ENCODE measurements around the gene TRAF2.

TRAF2 gene

GRCh38 chr9:136917902-136918301 is 31.6 kb downstream of the TRAF2 start:
- H2BK5ac ChIP-seq (ENCODE audit: low read length) = no peak overlapping the region
- no peak overlapping the region for H3K4ac ChIP-seq (ENCODE audit: low read depth, low read length)
- no peak overlapping the region for H2BK120ac ChIP-seq (ENCODE audit: low read depth, low read length)
- H3K27ac ChIP-seq (ENCODE audit: low read depth, low read length) = no peak overlapping the region
- no peaks in the 10 kb centered on the region for H3K79me1 ChIP-seq (ENCODE audit: low read length)
- no peak overlapping the region for H3K4me2 ChIP-seq (ENCODE audit: low read length)
- DNase-seq = no peak
- no peak overlapping the region for H3K18ac ChIP-seq (ENCODE audit: low read length)
- H4K5ac ChIP-seq (ENCODE audit: low read length) = no peak overlapping the region
- H3K4me3 ChIP-seq (ENCODE audit: low read length) = no peak overlapping the region
- H3K4me1 ChIP-seq (ENCODE audit: control insufficient read depth, low read depth, low read length) = no peaks in the 10 kb centered on the region
- H2AK5ac ChIP-seq (ENCODE audit: low read length) = no peak overlapping the region
- WGBS (ENCODE audit: extremely low coverage, insufficient coverage, low lambda C conversion rate) = no CpG with 5 or more reads among the region's 11 CpGs
- H3K36me3 ChIP-seq (ENCODE audit: control insufficient read depth, insufficient read depth, low read length) = peaks cover 14% of the 10 kb centered on the region
- H3K27me3 ChIP-seq (ENCODE audit: insufficient read depth, low read length, poor library complexity) = no peaks in the 10 kb centered on the region
- no peak overlapping the region for H4K8ac ChIP-seq (ENCODE audit: low read depth, low read length)
- H3K56ac ChIP-seq (ENCODE audit: low read length) = no peak overlapping the region
- no peak overlapping the region for H2BK15ac ChIP-seq (replicated peaks; ENCODE audit: low read depth)
- no peak overlapping the region for H3K23ac ChIP-seq (ENCODE audit: low read length)
- H3K9ac ChIP-seq (ENCODE audit: low read length) = no peak overlapping the region
- H3K79me2 ChIP-seq (ENCODE audit: control insufficient read depth, insufficient read depth, low read length) = peaks cover 2% of the 10 kb centered on the region

DNA sequence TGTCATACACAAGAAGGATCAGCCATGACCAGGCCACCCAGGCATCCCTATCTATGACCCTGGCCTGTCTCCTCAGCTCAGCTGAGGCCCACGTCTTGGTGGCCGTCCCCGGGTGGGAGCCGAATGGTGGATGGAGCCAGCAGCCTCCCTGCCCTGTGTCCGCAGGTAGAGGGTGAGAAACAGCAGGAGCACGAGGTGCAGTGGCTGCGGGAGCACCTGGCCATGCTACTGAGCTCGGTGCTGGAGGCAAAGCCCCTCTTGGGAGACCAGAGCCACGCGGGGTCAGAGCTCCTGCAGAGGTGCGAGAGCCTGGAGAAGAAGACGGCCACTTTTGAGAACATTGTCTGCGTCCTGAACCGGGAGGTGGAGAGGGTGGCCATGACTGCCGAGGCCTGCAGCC is 33.8 kb downstream of the TRAF2 start:
- Histone ChIP-seq H3K56ac (ENCODE audit: low read length) (no peak overlapping the region), H3K79me1 (ENCODE audit: low read length) (no peaks in the 10 kb centered on the region)
- WGBS (ENCODE audit: extremely low coverage, insufficient coverage, low lambda C conversion rate) = no CpG with 5 or more reads among the region's 15 CpGs

GRCh38 chr9:136920734-136921231 is 34.5 kb downstream of the TRAF2 start:
- no peak overlapping the region for H3K9ac ChIP-seq (ENCODE audit: low read length)
- H2BK120ac ChIP-seq (ENCODE audit: low read depth, low read length) = no peak overlapping the region
- H3K4ac ChIP-seq (ENCODE audit: low read depth, low read length) = no peak overlapping the region
- H2BK5ac ChIP-seq (ENCODE audit: low read length) = no peak overlapping the region
- H3K4me2 ChIP-seq (ENCODE audit: low read length) = no peak overlapping the region
- peaks cover 2% of the 10 kb centered on the region for H3K79me2 ChIP-seq (ENCODE audit: control insufficient read depth, insufficient read depth, low read length)
- no peak overlapping the region for H2BK15ac ChIP-seq (replicated peaks; ENCODE audit: low read depth)
- H2AK5ac ChIP-seq (ENCODE audit: low read length) = no peak overlapping the region
- DNase-seq = no peak
- no peak overlapping the region for H3K23ac ChIP-seq (ENCODE audit: low read length)
- H3K27me3 ChIP-seq (ENCODE audit: insufficient read depth, low read length, poor library complexity) = no peaks in the 10 kb centered on the region
- peaks cover 9% of the 10 kb centered on the region for H3K36me3 ChIP-seq (ENCODE audit: control insufficient read depth, insufficient read depth, low read length)
- no peaks in the 10 kb centered on the region for H3K4me1 ChIP-seq (ENCODE audit: control insufficient read depth, low read depth, low read length)
- WGBS (ENCODE audit: extremely low coverage, insufficient coverage, low lambda C conversion rate) = no CpG with 5 or more reads among the region's 14 CpGs
- H3K79me1 ChIP-seq (ENCODE audit: low read length) = no peaks in the 10 kb centered on the region
- no peak overlapping the region for H3K4me3 ChIP-seq (ENCODE audit: low read length)
- H3K27ac ChIP-seq (ENCODE audit: low read depth, low read length) = no peak overlapping the region
- H4K5ac ChIP-seq (ENCODE audit: low read length) = no peak overlapping the region
- H4K8ac ChIP-seq (ENCODE audit: low read depth, low read length) = no peak overlapping the region
- no peak overlapping the region for H3K56ac ChIP-seq (ENCODE audit: low read length)
- H3K18ac ChIP-seq (ENCODE audit: low read length) = no peak overlapping the region

More for the DNA sequence above, 33.8 kb downstream of the TRAF2 start:
- no peak overlapping the region for H2BK120ac ChIP-seq (ENCODE audit: low read depth, low read length)
- no peak overlapping the region for H3K18ac ChIP-seq (ENCODE audit: low read length)
- no peak overlapping the region for H4K5ac ChIP-seq (ENCODE audit: low read length)
- H3K79me2 ChIP-seq (ENCODE audit: control insufficient read depth, insufficient read depth, low read length) = peaks cover 2% of the 10 kb centered on the region
- no peak overlapping the region for H3K23ac ChIP-seq (ENCODE audit: low read length)
- no peak for DNase-seq
- H3K27me3 ChIP-seq (ENCODE audit: insufficient read depth, low read length, poor library complexity) = no peaks in the 10 kb centered on the region
- H3K9ac ChIP-seq (ENCODE audit: low read length) = no peak overlapping the region
- H3K36me3 ChIP-seq (ENCODE audit: control insufficient read depth, insufficient read depth, low read length) = peaks cover 9% of the 10 kb centered on the region
- no peaks in the 10 kb centered on the region for H3K4me1 ChIP-seq (ENCODE audit: control insufficient read depth, low read depth, low read length)
- H3K27ac ChIP-seq (ENCODE audit: low read depth, low read length) = no peak overlapping the region
- H2AK5ac ChIP-seq (ENCODE audit: low read length) = no peak overlapping the region
- no peak overlapping the region for H2BK15ac ChIP-seq (replicated peaks; ENCODE audit: low read depth)
- H2BK5ac ChIP-seq (ENCODE audit: low read length) = no peak overlapping the region
- H4K8ac ChIP-seq (ENCODE audit: low read depth, low read length) = no peak overlapping the region
- no peak overlapping the region for H3K4ac ChIP-seq (ENCODE audit: low read depth, low read length)
- H3K4me3 ChIP-seq (ENCODE audit: low read length) = no peak overlapping the region
- no peak overlapping the region for H3K4me2 ChIP-seq (ENCODE audit: low read length)

DNA sequence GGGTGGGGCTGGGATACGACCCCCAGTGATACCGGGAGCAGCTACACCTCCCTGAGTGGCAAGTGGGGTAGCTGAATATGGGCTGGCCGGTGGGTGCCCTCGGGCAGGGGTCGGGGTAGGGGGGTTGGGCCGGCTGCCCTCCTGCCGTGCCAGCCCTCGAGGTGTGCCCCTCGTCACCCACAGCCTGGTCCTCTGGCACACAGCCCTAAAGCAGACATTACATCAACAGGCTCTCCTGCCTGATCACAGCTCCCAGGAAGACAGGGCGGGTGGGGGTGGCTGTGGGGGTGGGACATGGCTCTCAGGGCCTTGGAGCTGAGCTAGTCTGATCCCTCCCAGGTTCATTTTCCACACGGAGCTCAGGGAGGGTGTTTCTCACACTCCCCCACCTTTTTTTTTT is 35.0 kb downstream of the TRAF2 start:
- no peak overlapping the region for H3K27ac ChIP-seq (ENCODE audit: low read depth, low read length)
- no peaks in the 10 kb centered on the region for H3K27me3 ChIP-seq (ENCODE audit: insufficient read depth, low read length, poor library complexity)
- no peaks in the 10 kb centered on the region for H3K79me2 ChIP-seq (ENCODE audit: control insufficient read depth, insufficient read depth, low read length)
- no peak overlapping the region for H2AK5ac ChIP-seq (ENCODE audit: low read length)
- H3K36me3 ChIP-seq (ENCODE audit: control insufficient read depth, insufficient read depth, low read length) = peaks cover 9% of the 10 kb centered on the region
- no peak overlapping the region for H3K23ac ChIP-seq (ENCODE audit: low read length)
- DNase-seq = no peak
- no peak overlapping the region for H3K4me3 ChIP-seq (ENCODE audit: low read length)
- no peak overlapping the region for H2BK15ac ChIP-seq (replicated peaks; ENCODE audit: low read depth)
- no peaks in the 10 kb centered on the region for H3K79me1 ChIP-seq (ENCODE audit: low read length)
- no peak overlapping the region for H4K5ac ChIP-seq (ENCODE audit: low read length)
- H3K56ac ChIP-seq (ENCODE audit: low read length) = no peak overlapping the region
- no peaks in the 10 kb centered on the region for H3K4me1 ChIP-seq (ENCODE audit: control insufficient read depth, low read depth, low read length)
- no CpG with 5 or more reads among the region's 11 CpGs for WGBS (ENCODE audit: extremely low coverage, insufficient coverage, low lambda C conversion rate)
- H3K4ac ChIP-seq (ENCODE audit: low read depth, low read length) = no peak overlapping the region
- H3K18ac ChIP-seq (ENCODE audit: low read length) = no peak overlapping the region
- no peak overlapping the region for H3K4me2 ChIP-seq (ENCODE audit: low read length)
- H2BK120ac ChIP-seq (ENCODE audit: low read depth, low read length) = no peak overlapping the region
- H4K8ac ChIP-seq (ENCODE audit: low read depth, low read length) = no peak overlapping the region
- no peak overlapping the region for H3K9ac ChIP-seq (ENCODE audit: low read length)
- no peak overlapping the region for H2BK5ac ChIP-seq (ENCODE audit: low read length)

- Histone ChIP-seq H3K27ac (ENCODE audit: low read depth, low read length) (no peak overlapping the region), H4K8ac (ENCODE audit: low read depth, low read length) (no peak overlapping the region), H3K4me3 (ENCODE audit: low read length) (no peak overlapping the region), H3K9ac (ENCODE audit: low read length) (no peak overlapping the region), H3K56ac (ENCODE audit: low read length) (no peak overlapping the region), H3K27me3 (ENCODE audit: insufficient read depth, low read length, poor library complexity) (no peaks in the 10 kb centered on the region), H2BK120ac (ENCODE audit: low read depth, low read length) (no peak overlapping the region), H3K36me3 (ENCODE audit: control insufficient read depth, insufficient read depth, low read length) (peaks cover 6% of the 10 kb centered on the region), H2BK15ac (replicated peaks; ENCODE audit: low read depth) (no peak overlapping the region), H3K79me1 (ENCODE audit: low read length) (no peaks in the 10 kb centered on the region), H2AK5ac (ENCODE audit: low read length) (no peak overlapping the region), H3K18ac (ENCODE audit: low read length) (no peak overlapping the region), H3K4me2 (ENCODE audit: low read length) (no peak overlapping the region), H3K4ac (ENCODE audit: low read depth, low read length) (no peak overlapping the region), H2BK5ac (ENCODE audit: low read length) (no peak overlapping the region), H3K4me1 (ENCODE audit: control insufficient read depth, low read depth, low read length) (no peaks in the 10 kb centered on the region), H3K23ac (ENCODE audit: low read length) (no peak overlapping the region), H3K79me2 (ENCODE audit: control insufficient read depth, insufficient read depth, low read length) (no peaks in the 10 kb centered on the region), H4K5ac (ENCODE audit: low read length) (no peak overlapping the region)
- no peak for DNase-seq
- WGBS (ENCODE audit: extremely low coverage, insufficient coverage, low lambda C conversion rate) = no CpG with 5 or more reads among the region's 10 CpGs
Observed at GRCh38 chr9:136921718-136922117, 35.4 kb downstream of the TRAF2 start.

- no peak overlapping the region for H3K18ac ChIP-seq (ENCODE audit: low read length)
Observed at GRCh38 chr9:136922540-136922939, 36.2 kb downstream of the TRAF2 start.

More at GRCh38 chr9:136922540-136922939, 36.2 kb downstream of the TRAF2 start:
- H2BK15ac ChIP-seq (replicated peaks; ENCODE audit: low read depth) = no peak overlapping the region
- H3K4ac ChIP-seq (ENCODE audit: low read depth, low read length) = no peak overlapping the region
- H3K4me2 ChIP-seq (ENCODE audit: low read length) = no peak overlapping the region
- WGBS (ENCODE audit: extremely low coverage, insufficient coverage, low lambda C conversion rate) = no CpG with 5 or more reads among the region's 19 CpGs
- H3K79me1 ChIP-seq (ENCODE audit: low read length) = no peaks in the 10 kb centered on the region
- no peak overlapping the region for H3K9ac ChIP-seq (ENCODE audit: low read length)
- H2BK5ac ChIP-seq (ENCODE audit: low read length) = no peak overlapping the region
- no peaks in the 10 kb centered on the region for H3K27me3 ChIP-seq (ENCODE audit: insufficient read depth, low read length, poor library complexity)
- no peak overlapping the region for H2BK120ac ChIP-seq (ENCODE audit: low read depth, low read length)
- H3K79me2 ChIP-seq (ENCODE audit: control insufficient read depth, insufficient read depth, low read length) = no peaks in the 10 kb centered on the region
- H3K4me1 ChIP-seq (ENCODE audit: control insufficient read depth, low read depth, low read length) = no peaks in the 10 kb centered on the region
- H3K27ac ChIP-seq (ENCODE audit: low read depth, low read length) = no peak overlapping the region
- no peak overlapping the region for H3K4me3 ChIP-seq (ENCODE audit: low read length)
- no peak for DNase-seq
- peaks cover 6% of the 10 kb centered on the region for H3K36me3 ChIP-seq (ENCODE audit: control insufficient read depth, insufficient read depth, low read length)
- H3K56ac ChIP-seq (ENCODE audit: low read length) = no peak overlapping the region
- no peak overlapping the region for H2AK5ac ChIP-seq (ENCODE audit: low read length)
- no peak overlapping the region for H4K8ac ChIP-seq (ENCODE audit: low read depth, low read length)
- no peak overlapping the region for H4K5ac ChIP-seq (ENCODE audit: low read length)
- H3K23ac ChIP-seq (ENCODE audit: low read length) = no peak overlapping the region

All from mesendoderm (in vitro differentiated cells).